Uterus (tissue), 4 donors: Measurements from ENCODE around the gene ST3GAL6. TPM values are rescaled to one million over a fixed set of nuclear protein-coding genes. Genes with fewer than 3 reads are reported as not detected.

Experiments used
- DNase-seq, 2 donors: peaks; one replicate each; pipeline ENCODE4 v3.0.0-alpha.2; 2019 to 2020
- H3K27ac ChIP-seq, 2 donors: fragments of 200-600 bp; sonication (generic); 1 replicate in 1 of 2; 2 replicates in 1 of 2; pipeline ENCODE4 v1.5.1; 2016 to 2018
- H3K27me3 ChIP-seq, 2 donors: fragments of 200-600 bp; sonication (generic); one replicate each; pipeline ENCODE4 v1.5.1; 2018 to 2019; ENCODE audit warnings: control low read depth in 1 of 2
- H3K36me3 ChIP-seq, 2 donors: fragments of 200-600 bp; sonication (generic); one replicate each; pipeline ENCODE4 v1.5.1; 2019; ENCODE audit warnings: control low read depth in 1 of 2
- H3K4me1 ChIP-seq, 2 donors: fragments of 200-600 bp; sonication (generic); one replicate each; pipeline ENCODE4 v1.5.1; 2018 to 2019; ENCODE audit warnings: control low read depth in 1 of 2
- H3K4me3 ChIP-seq, 2 donors: fragments of 200-600 bp; sonication (generic); 1 replicate in 1 of 2; 2 replicates in 1 of 2; pipeline ENCODE4 v1.5.1; 2018 to 2019; ENCODE audit warnings: mild to moderate bottlenecking in 1 of 2
- H3K9me3 ChIP-seq, 2 donors: fragments of 200-600 bp; sonication (generic); one replicate each; pipeline ENCODE4 v1.5.1; 2019; ENCODE audit warnings: control low read depth in 1 of 2
- CTCF ChIP-seq, 4 experiments: fragments of 200-600 bp in 2 of 4; fragments of 450-650 bp in 2 of 4; sonication (generic) in 2 of 4; IDR thresholded peaks; one replicate each; pipeline ENCODE4 v1.5.1; 2016 to 2019; ENCODE audit warnings: antibody characterized with exemption in 4 of 4, mild to moderate bottlenecking in 2 of 4, moderate library complexity in 1 of 4
- POLR2A ChIP-seq, 2 donors: fragments of 450-650 bp; IDR thresholded peaks; one replicate each; pipeline ENCODE4 v1.6.1; 2016; ENCODE audit warnings: antibody characterized with exemption in 2 of 2, mild to moderate bottlenecking in 1 of 2, moderate library complexity in 1 of 2
- intact Hi-C: fragments of 100-400 bp; cut with DNase I; formaldehyde crosslinking; loops from one replicate; pipeline ENCODE4 v1.15.1; 2023; ENCODE audit warnings: low total_unique reads
- total RNA-seq, 4 donors: library from RNA; depleted of rRNA in 3 of 4; stranded (reverse); fragments of >200 nt in 3 of 4; gene quantifications; one replicate each; pipeline versions ENCODE4 v1.1.0 to v1.2.4, GENCODE V29; 2014 to 2023
- donor health status: DM: yes; HTN: yes; CAD: no.

The ST3GAL6 gene
- total RNA-seq, 4 donors from 2014 or later = 1.8 to 14.9 (median 9.6) TPM

GRCh38 chr3:98730886-98731537 is 32.1 kb upstream of the ST3GAL6 start:
- no peaks in the 10 kb centered on the region for H3K4me1 ChIP-seq
- H3K36me3 ChIP-seq = no peaks in the 10 kb centered on the region
- no peak for DNase-seq
- H3K4me3 ChIP-seq = no peak overlapping the region
- intact Hi-C loops = no loop called here
- no peak for TF ChIP-seq POLR2A (IDR thresholded peaks at IDR 0.05)
- H3K9me3 ChIP-seq = no peaks in the 10 kb centered on the region
- H3K27ac ChIP-seq = no peak overlapping the region
- H3K27me3 ChIP-seq = no peaks in the 10 kb centered on the region

GRCh38 chr3:98731720-98732285 is 31.3 kb upstream of the ST3GAL6 start:
- intact Hi-C loops = no loop called here
- Histone ChIP-seq H3K36me3 (no peaks in the 10 kb centered on the region), H3K4me1 (no peaks in the 10 kb centered on the region), H3K27ac (peak overlapping the region; percentile 69 to 76), H3K27me3 (no peaks in the 10 kb centered on the region), H3K4me3 (peak overlapping the region; percentile 59 to 62), H3K9me3 (no peaks in the 10 kb centered on the region)
- TF ChIP-seq CTCF (IDR thresholded peaks at IDR 0.05) (no peak), POLR2A (IDR thresholded peaks at IDR 0.05) (no peak)
- DNase-seq = no peak

DNA sequence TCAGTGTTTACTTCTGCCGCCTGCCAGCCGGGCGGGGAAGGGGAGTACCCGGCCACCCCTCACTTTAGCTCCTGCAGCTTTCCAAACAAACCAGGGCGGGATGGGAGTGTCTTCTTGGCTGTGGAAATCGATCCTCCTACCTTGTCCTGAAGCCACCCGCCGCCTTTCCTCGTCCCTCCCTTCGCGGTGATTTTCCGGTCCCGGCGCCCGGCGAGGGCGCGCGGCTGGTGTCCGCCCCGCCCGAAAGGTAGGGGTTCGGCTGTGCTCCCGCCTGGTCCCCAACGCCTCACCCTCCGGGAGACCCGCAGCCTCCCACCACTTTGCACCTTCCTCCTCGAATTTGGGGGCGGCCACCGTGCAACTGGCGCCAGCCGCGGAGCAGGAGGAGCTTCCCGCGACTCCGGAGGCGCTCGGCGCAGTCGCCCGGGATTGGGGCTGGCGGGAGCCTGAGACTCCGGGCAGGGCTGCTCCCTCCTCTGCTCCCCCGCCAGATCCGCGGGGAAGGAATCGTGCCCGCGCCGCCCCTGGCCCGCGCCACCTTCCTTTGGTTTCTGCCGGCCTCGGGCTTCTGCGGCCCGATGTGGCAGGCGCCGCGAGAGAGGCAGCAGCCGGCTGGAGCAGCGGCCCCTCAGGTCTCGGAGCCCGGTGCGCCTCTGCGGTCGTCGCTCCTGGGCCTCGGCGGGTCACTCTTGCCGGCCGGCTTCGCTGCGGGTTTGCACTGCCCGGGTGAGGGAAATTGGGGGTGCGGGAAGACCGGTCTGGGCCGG is 30.7 kb upstream of the ST3GAL6 start:
- Histone ChIP-seq H3K27ac (peak overlapping the region; percentile 69 to 76), H3K4me1 (no peaks in the 10 kb centered on the region), H3K36me3 (no peaks in the 10 kb centered on the region), H3K9me3 (no peaks in the 10 kb centered on the region), H3K4me3 (peak overlapping the region; percentile 59 to 62), H3K27me3 (no peaks in the 10 kb centered on the region)
- intact Hi-C loops = no loop called here
- no peak for TF ChIP-seq CTCF (IDR thresholded peaks at IDR 0.05)
- peak in 1 of 2 donors; percentile 28 for TF ChIP-seq POLR2A (IDR thresholded peaks at IDR 0.05)
- DNase-seq = peak; percentile 22 to 37

DNA sequence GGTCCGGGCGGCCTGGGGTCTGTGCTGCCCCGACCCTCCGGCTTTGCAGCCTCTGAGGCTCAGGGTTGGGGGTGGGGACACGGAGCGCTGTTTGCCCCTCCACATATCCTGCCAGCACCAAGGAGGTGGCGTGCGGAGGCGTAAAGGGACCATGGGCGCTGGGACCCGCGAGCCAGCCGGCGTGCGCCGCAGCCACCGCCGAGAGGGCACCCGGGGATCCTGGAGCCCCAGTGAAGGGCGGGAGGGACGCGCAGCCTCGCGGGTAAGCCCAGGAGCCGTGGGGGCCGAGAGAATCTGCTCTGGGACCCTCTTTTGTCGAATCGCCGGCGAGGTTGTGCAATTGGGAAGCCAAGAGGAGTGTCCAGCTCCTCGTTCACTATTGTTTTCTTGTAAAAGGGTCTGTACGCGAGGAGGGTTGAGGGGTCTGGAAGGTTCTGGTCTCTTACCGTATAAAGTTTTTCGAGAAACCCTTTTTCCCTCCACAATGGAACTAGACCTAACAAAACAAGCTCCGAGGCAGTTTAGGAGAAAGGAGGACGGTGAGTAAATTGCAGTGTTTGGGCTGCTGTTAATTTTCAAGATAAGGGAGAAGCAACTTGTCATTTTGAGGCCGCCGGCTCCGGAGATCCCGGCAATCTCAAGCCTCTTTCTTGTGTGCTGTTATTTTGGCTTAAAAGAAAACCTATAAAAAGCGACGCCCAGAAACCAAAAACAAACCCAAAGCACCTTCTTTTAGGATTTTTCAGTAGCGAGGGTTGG is 29.9 kb upstream of the ST3GAL6 start:
- Histone ChIP-seq H3K27ac (peak overlapping the region; percentile 69 to 76), H3K36me3 (no peaks in the 10 kb centered on the region), H3K4me3 (peak overlapping the region; percentile 59 to 62), H3K27me3 (no peaks in the 10 kb centered on the region), H3K4me1 (no peaks in the 10 kb centered on the region), H3K9me3 (no peaks in the 10 kb centered on the region)
- DNase-seq = peak; percentile 18 to 26
- intact Hi-C loops = no loop called here
- TF ChIP-seq POLR2A (IDR thresholded peaks at IDR 0.05) = no peak

- intact Hi-C loops = no loop called here
- no peak for DNase-seq
- TF ChIP-seq CTCF (IDR thresholded peaks at IDR 0.05) (no peak), POLR2A (IDR thresholded peaks at IDR 0.05) (no peak)
- Histone ChIP-seq H3K4me3 (peak overlapping the region; percentile 59 to 62), H3K36me3 (no peaks in the 10 kb centered on the region), H3K4me1 (no peaks in the 10 kb centered on the region), H3K27me3 (no peaks in the 10 kb centered on the region), H3K27ac (peak overlapping the region; percentile 69 to 76), H3K9me3 (no peaks in the 10 kb centered on the region)
These were observed 29.3 kb upstream of the ST3GAL6 start for GRCh38 chr3:98733812-98734281.
